ENCODE data around the gene TUT4.

- TF ChIP-seq CEBPB (IDR thresholded peaks at IDR 0.05) (no peak), REST (IDR thresholded peaks at IDR 0.05; ENCODE audit: low read depth) (no peak), ZBTB7A (IDR thresholded peaks at IDR 0.05; ENCODE audit: low read depth) (no peak), FOXM1 (IDR thresholded peaks at IDR 0.05; ENCODE audit: borderline replicate concordance, low read depth) (no peak), RAD21 (IDR thresholded peaks at IDR 0.05; ENCODE audit: low read depth) (no peak), MAX (IDR thresholded peaks at IDR 0.05) (no peak), YY1 (IDR thresholded peaks at IDR 0.05; ENCODE audit: low read depth) (no peak), EGR1 (IDR thresholded peaks at IDR 0.05) (no peak), EP300 (IDR thresholded peaks at IDR 0.05; ENCODE audit: borderline replicate concordance) (no peak), TCF12 (IDR thresholded peaks at IDR 0.05; ENCODE audit: low read depth) (no peak), USF1 (IDR thresholded peaks at IDR 0.05) (no peak), CREB1 (IDR thresholded peaks at IDR 0.05; ENCODE audit: low read depth) (no peak)
These were observed 129.8 kb downstream of the TUT4 start for GRCh38 chr1:52423055-52423454.
